ENCODE data around the gene TTC34.

TTC34 gene

DNA sequence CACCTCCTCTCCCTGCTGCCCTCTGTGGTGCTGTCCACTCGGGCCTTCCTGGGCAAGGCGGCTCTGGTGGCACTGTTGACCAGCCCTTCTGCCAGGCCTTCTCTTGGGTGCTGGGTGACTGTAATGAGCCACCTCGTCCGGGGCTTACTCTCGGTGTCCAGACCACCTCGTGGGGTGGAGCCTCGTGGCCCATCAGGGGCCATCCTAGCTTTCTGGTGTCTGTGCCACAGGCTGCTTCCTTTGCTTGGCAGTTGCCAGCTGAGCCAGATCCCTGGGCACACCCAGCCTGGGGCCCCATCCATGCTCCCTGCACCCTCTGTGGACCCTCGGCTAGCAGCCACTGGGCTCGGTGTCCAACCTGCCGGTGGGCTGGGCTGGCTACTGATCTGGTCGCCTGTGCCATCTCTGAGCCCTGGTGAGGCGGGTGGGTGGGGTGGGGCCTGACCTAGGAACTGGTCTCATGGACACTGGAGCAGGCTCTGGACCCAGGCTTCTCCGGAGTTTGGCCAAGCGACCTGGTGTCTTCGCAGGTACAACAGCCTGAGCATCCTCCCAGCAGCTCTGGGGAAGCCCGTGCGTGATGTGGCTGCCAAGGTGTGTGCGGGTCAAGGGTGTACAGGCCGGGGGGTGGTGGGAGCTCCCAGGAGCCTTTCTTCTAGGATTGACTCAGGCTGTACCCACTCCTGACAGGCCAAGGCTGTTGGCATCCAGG, 213.5 kb downstream of the TTC34 start:
- H3K4me3 ChIP-seq, result peak overlapping the region; percentile 66 to 89 (median 77)
- H3K27ac ChIP-seq, result peak overlapping the region in 2 of 21 experiments; percentile 36 to 97

DNA sequence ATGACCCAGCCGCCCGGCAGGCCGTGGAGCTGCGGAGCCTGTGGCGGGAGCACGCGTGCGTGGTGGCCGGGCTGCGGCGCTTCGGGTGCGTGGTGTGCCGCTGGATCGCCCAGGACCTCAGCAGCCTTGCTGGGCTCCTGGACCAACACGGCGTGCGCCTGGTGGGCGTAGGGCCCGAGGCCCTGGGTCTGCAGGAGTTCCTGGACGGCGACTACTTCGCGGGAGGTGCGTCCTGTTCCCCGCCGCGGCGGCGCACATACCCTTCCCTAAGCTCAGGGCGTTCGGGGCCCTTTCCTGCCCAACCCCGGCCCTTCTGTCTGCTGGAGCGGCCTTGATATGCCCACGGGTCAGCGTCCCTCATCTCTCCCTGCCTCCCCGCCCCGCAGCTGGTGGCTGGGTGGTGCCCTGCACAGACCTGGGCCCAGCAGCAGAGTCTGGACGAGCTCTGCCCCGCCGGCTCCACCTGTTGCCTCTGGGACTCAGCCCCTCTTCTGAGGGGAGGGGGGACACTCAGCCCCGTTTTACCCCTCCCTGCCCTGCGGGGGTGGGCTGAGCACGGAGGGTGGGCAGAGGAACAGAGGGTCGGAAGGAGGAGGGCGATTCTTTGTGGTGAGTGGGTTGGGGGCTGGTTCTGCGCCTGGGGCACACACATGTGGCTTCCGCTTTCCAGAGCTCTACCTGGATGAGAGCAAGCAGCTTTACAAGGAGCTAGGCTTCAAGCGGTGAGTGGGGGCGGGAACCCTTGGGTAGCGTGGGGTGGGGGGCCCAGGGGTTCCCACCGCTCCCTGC, 214.2 kb downstream of the TTC34 start:
- H3K27ac ChIP-seq, result peak overlapping the region; percentile 14 to 99 (median 95)
- H3K4me3 ChIP-seq, result peak overlapping the region; percentile 66 to 89 (median 77)

DNA sequence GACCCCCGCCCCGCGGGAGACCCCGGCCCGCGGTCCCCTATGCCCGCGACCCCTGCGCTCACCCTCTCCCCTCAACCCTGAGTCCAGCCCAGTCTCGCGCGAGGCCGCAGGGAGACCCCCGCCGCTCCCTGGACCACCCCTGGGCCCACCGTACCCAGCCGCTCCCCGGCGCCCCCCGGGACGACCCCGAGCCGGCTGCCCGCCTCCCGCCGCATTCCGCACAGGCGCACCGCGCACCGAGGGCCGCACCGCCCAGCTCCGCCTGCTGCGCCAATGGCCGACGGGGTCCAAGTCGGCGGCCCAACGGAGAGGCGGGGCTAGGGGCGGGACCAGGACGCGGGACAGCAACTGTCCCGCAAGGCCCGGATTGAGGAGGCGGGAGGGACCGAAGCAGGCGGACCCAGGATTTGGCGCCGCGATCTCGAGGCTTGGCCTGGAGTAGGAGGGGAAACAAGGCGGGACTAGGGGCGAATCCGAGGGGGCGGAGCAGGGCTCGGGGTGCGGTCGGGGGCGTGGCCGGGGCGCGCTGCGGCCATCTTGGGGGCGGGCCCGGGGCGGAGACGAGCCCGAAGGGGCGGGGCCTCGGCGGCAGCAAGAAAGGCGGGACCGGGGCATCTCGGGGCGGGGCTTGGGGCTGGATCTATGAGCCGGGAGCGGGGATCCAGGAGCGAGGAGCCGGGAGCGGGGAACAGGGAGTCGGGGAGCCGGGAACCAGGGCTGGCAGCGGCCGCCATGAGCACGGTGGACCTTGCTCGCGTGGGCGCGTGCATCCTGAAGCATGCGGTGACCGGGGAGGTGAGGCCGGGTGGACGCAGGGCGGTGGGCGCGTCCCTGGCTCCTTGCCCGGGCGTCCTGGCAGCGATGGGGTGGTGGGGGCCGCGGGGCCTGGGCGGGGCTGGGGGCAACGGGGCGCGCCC, 215.1 kb downstream of the TTC34 start, which contains the start of gene PRXL2B:
PRXL2B (plus strand) TSS at position 624 of the 917 bp plus-strand sequence; CDS start at position 733, 109 bp downstream.
- Histone ChIP-seq H3K27ac (peak within 1 kb of the TSS; percentile 83 to 99 (median 96)), H3K4me3 (peak within 1 kb of the TSS; percentile 66 to 89 (median 77))

Measured in skin epidermis (tissue), 12 donors.